WTC11 (cell line): Measurements from ENCODE around the gene TUBGCP4.

Source experiments
- CBFB ChIP-seq: sonication (generic); formaldehyde crosslinking; IDR thresholded peaks from 2 replicates; pipeline ENCODE4 v1.8.1; 2022; ENCODE audit warnings: mild to moderate bottlenecking, low read depth, missing genetic modification reagents
- ELF4 ChIP-seq: sonication (generic); formaldehyde crosslinking; IDR thresholded peaks from 2 replicates; pipeline ENCODE4 v1.8.1; 2022; ENCODE audit warnings: low read depth, mild to moderate bottlenecking, moderate library complexity, missing genetic modification reagents
- GABPB1 ChIP-seq: sonication (generic); formaldehyde crosslinking; IDR thresholded peaks from 2 replicates; pipeline ENCODE4 v1.8.1; 2023; ENCODE audit warnings: mild to moderate bottlenecking, missing genetic modification reagents
- NR1H2 ChIP-seq: sonication (generic); formaldehyde crosslinking; IDR thresholded peaks from 2 replicates; pipeline ENCODE4 v1.9.0; 2021; ENCODE audit warnings: mild to moderate bottlenecking, moderate library complexity, missing genetic modification reagents
- OVOL2 ChIP-seq: fragments of 250-450 bp; sonication (Bioruptor Pico); IDR thresholded peaks from 2 replicates; pipeline ENCODE4 v1.9.0; 2021; ENCODE audit warnings: mild to moderate bottlenecking, borderline replicate concordance
- TF ChIP-seq, protein P1 (sequence below): sonication (generic); formaldehyde crosslinking; IDR thresholded peaks from 2 replicates; pipeline ENCODE4 v1.8.1; 2023; ENCODE audit warnings: mild to moderate bottlenecking, missing genetic modification reagents
- TF ChIP-seq, protein P2 (sequence below): fragments of 200-600 bp; IDR thresholded peaks from 2 replicates; pipeline ENCODE4 v1.8.0; 2022; ENCODE audit warnings: antibody characterized with exemption
- TF ChIP-seq, protein P3 (sequence below): sonication (generic); formaldehyde crosslinking; conservative IDR thresholded peaks from 2 replicates; pipeline ENCODE4 v1.8.1; 2023; ENCODE audit warnings: mild to moderate bottlenecking, low read depth, missing genetic modification reagents, moderate library complexity

DNA sequence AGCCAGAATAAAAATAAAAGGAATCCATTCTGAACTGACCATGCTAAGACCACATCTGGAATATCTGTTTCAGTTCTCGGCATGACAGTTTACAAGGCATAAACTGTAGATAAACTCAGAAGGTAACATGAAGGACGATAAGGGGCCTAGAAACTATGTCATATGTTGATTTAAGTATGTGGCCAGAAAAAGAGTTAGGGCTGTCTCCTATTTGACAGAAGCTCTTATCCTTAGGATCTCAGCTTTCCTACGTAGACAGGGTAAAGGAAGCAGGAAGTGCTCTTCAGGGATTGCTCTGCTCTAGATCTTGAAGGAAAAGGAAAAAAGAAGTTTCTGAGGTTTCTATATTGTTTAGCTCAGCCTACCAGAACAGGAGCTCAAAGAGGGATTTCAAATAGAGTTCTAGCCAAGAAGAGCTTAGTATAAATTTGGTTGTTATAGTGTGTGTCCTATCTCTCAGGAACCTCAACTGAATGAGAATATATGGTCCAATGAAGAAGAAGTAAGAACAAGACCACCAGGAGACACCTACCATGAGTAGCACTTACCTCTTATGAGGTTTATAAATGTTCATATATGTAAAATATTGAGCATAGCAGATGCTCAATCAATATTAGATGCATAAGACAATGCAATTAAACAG lies 62.9 kb downstream of the TUBGCP4 start:
- no peak for TF ChIP-seq GABPB1 (CRISPR knock-in tag)
- TF ChIP-seq, protein P1, sequence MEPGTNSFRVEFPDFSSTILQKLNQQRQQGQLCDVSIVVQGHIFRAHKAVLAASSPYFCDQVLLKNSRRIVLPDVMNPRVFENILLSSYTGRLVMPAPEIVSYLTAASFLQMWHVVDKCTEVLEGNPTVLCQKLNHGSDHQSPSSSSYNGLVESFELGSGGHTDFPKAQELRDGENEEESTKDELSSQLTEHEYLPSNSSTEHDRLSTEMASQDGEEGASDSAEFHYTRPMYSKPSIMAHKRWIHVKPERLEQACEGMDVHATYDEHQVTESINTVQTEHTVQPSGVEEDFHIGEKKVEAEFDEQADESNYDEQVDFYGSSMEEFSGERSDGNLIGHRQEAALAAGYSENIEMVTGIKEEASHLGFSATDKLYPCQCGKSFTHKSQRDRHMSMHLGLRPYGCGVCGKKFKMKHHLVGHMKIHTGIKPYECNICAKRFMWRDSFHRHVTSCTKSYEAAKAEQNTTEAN (CRISPR knock-in tag), result no peak
- TF ChIP-seq, protein P2, sequence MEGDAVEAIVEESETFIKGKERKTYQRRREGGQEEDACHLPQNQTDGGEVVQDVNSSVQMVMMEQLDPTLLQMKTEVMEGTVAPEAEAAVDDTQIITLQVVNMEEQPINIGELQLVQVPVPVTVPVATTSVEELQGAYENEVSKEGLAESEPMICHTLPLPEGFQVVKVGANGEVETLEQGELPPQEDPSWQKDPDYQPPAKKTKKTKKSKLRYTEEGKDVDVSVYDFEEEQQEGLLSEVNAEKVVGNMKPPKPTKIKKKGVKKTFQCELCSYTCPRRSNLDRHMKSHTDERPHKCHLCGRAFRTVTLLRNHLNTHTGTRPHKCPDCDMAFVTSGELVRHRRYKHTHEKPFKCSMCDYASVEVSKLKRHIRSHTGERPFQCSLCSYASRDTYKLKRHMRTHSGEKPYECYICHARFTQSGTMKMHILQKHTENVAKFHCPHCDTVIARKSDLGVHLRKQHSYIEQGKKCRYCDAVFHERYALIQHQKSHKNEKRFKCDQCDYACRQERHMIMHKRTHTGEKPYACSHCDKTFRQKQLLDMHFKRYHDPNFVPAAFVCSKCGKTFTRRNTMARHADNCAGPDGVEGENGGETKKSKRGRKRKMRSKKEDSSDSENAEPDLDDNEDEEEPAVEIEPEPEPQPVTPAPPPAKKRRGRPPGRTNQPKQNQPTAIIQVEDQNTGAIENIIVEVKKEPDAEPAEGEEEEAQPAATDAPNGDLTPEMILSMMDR, result no peak
- TF ChIP-seq, protein P3, sequence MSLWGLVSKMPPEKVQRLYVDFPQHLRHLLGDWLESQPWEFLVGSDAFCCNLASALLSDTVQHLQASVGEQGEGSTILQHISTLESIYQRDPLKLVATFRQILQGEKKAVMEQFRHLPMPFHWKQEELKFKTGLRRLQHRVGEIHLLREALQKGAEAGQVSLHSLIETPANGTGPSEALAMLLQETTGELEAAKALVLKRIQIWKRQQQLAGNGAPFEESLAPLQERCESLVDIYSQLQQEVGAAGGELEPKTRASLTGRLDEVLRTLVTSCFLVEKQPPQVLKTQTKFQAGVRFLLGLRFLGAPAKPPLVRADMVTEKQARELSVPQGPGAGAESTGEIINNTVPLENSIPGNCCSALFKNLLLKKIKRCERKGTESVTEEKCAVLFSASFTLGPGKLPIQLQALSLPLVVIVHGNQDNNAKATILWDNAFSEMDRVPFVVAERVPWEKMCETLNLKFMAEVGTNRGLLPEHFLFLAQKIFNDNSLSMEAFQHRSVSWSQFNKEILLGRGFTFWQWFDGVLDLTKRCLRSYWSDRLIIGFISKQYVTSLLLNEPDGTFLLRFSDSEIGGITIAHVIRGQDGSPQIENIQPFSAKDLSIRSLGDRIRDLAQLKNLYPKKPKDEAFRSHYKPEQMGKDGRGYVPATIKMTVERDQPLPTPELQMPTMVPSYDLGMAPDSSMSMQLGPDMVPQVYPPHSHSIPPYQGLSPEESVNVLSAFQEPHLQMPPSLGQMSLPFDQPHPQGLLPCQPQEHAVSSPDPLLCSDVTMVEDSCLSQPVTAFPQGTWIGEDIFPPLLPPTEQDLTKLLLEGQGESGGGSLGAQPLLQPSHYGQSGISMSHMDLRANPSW, result no peak
- no peak for TF ChIP-seq CBFB (CRISPR knock-in tag)
- no peak for TF ChIP-seq OVOL2 (CRISPR knock-in tag)
- TF ChIP-seq NR1H2 (CRISPR knock-in tag), result no peak
- no peak for TF ChIP-seq ELF4
